GM23338 (cell line): ENCODE data around the gene ATAD1. TPM values are rescaled to one million over a fixed set of nuclear protein-coding genes. Genes with fewer than 3 reads are reported as not detected.

Source experiments
- ATAC-seq: fragments of 200-7000 bp; cut with Tn5 transposase; 3 replicates; pipeline ENCODE4 v1.9.1; 2020
- DNase-seq: peaks from one replicate; pipeline ENCODE4 v3.0.0-alpha.2; 2015; ENCODE audit warnings: low spot score
- H2AFZ ChIP-seq: fragments of 200-600 bp; sonication (generic); 2 replicates; pipeline ENCODE4 v1.8.0; 2016; ENCODE audit warnings: antibody characterized with exemption, mild to moderate bottlenecking, moderate library complexity
- H3F3A ChIP-seq: fragments of 200-600 bp; sonication (generic); replicated peaks from 2 replicates; pipeline ENCODE4 v1.8.0; 2017; ENCODE audit warnings: antibody characterized with exemption, mixed run types, low read depth
- H3K27ac ChIP-seq: fragments of 200-600 bp; sonication (generic); 2 replicates; pipeline ENCODE4 v1.6.1; 2016; ENCODE audit warnings: low read depth
- H3K27me3 ChIP-seq: fragments of 200-600 bp; sonication (generic); 2 replicates; pipeline ENCODE4 v1.8.0; 2016; ENCODE audit warnings: mild to moderate bottlenecking, mixed run types, moderate library complexity; ENCODE audit not compliant: insufficient read depth
- H3K36me3 ChIP-seq: fragments of 200-600 bp; sonication (generic); 2 replicates; pipeline ENCODE4 v1.8.0; 2016; ENCODE audit warnings: mild to moderate bottlenecking; ENCODE audit not compliant: insufficient read depth
- H3K4me1 ChIP-seq: fragments of 200-600 bp; sonication (generic); 2 replicates; pipeline ENCODE4 v1.8.0; 2016; ENCODE audit warnings: mild to moderate bottlenecking, moderate library complexity; ENCODE audit not compliant: insufficient read depth
- H3K4me2 ChIP-seq: fragments of 200-600 bp; sonication (generic); 2 replicates; pipeline ENCODE4 v1.7.1; 2017; ENCODE audit warnings: mixed run types
- H3K4me3 ChIP-seq: fragments of 200-600 bp; sonication (generic); 2 replicates; pipeline ENCODE4 v1.6.1; 2016; ENCODE audit warnings: mixed run types
- H3K79me2 ChIP-seq: fragments of 200-600 bp; sonication (generic); replicated peaks from 2 replicates; pipeline ENCODE4 v1.8.0; 2017; ENCODE audit warnings: mild to moderate bottlenecking; ENCODE audit not compliant: insufficient read depth
- H3K9me2 ChIP-seq: fragments of 200-600 bp; sonication (generic); 2 replicates; pipeline ENCODE4 v1.8.0; 2017; ENCODE audit not compliant: insufficient read depth
- H4K20me1 ChIP-seq: fragments of 200-600 bp; sonication (generic); replicated peaks from 2 replicates; pipeline ENCODE4 v1.8.0; 2017; ENCODE audit warnings: mild to moderate bottlenecking; ENCODE audit not compliant: insufficient read depth
- H3K27ac Mint-ChIP-seq: 2 replicates; pipeline ENCODE4 v1.8.0; 2020; ENCODE audit warnings: inconsistent platforms, mild to moderate bottlenecking, moderate library complexity, mixed read lengths
- H3K27me3 Mint-ChIP-seq: 3 replicates; pipeline ENCODE4 v1.8.0; 2022; ENCODE audit warnings: low read depth, mild to moderate bottlenecking, moderate library complexity, mixed read lengths, inconsistent platforms; ENCODE audit not compliant: insufficient read depth, poor library complexity
- H3K36me3 Mint-ChIP-seq: 3 replicates; pipeline ENCODE4 v1.8.0; 2021; ENCODE audit warnings: low read depth, mild to moderate bottlenecking, inconsistent platforms, moderate library complexity, mixed read lengths
- H3K4me1 Mint-ChIP-seq: 3 replicates; pipeline ENCODE4 v1.8.0; 2020; ENCODE audit warnings: mild to moderate bottlenecking, inconsistent platforms, mixed read lengths
- H3K4me3 Mint-ChIP-seq: 3 replicates; pipeline ENCODE4 v1.8.0; 2021; ENCODE audit warnings: moderate library complexity, mild to moderate bottlenecking, inconsistent platforms, mixed read lengths
- H3K9me3 Mint-ChIP-seq: 3 replicates; pipeline ENCODE4 v1.8.0; 2020; ENCODE audit warnings: moderate library complexity, mild to moderate bottlenecking, inconsistent platforms, mixed read lengths
- CREB1 ChIP-seq: fragments of 250-450 bp; sonication (Bioruptor Pico); IDR thresholded peaks from 2 replicates; pipeline ENCODE4 v1.5.0; 2020; ENCODE audit warnings: low read depth, mild to moderate bottlenecking, moderate library complexity
- CTCF ChIP-seq, 2 experiments: fragments of 200-600 bp in 1 of 2; sonication (generic) in 1 of 2; conservative IDR thresholded peaks; 2 replicates each; pipeline versions ENCODE4 v1.5.1 to v1.6.1; 2016 to 2017; ENCODE audit warnings: antibody characterized with exemption in 2 of 2, low read depth in 2 of 2, mild to moderate bottlenecking in 2 of 2, moderate library complexity in 1 of 2
- EZH2 ChIP-seq: fragments of 200-600 bp; sonication (generic); IDR thresholded peaks from one replicate; pipeline ENCODE4 v1.8.0; 2017; ENCODE audit warnings: antibody characterized with exemption, mild to moderate bottlenecking, low read depth; ENCODE audit not compliant: unreplicated experiment
- EZH2phosphoT487 ChIP-seq: fragments of 200-600 bp; sonication (generic); IDR thresholded peaks from one replicate; pipeline ENCODE4 v1.8.1; 2018; ENCODE audit warnings: antibody characterized with exemption; ENCODE audit not compliant: unreplicated experiment
- JUNB ChIP-seq: IDR thresholded peaks from one replicate; pipeline ENCODE4 v1.6.1; 2016; ENCODE audit warnings: antibody characterized with exemption; ENCODE audit not compliant: unreplicated experiment
- NANOG ChIP-seq: IDR thresholded peaks from 2 replicates; pipeline ENCODE4 v1.6.1; 2016; ENCODE audit warnings: antibody characterized with exemption, borderline replicate concordance
- POLR2AphosphoS5 ChIP-seq: IDR thresholded peaks from 2 replicates; pipeline ENCODE4 v1.6.1; 2016; ENCODE audit warnings: antibody characterized with exemption, low read depth
- REST ChIP-seq: IDR thresholded peaks from one replicate; pipeline ENCODE4 v1.6.1; 2018; ENCODE audit warnings: antibody characterized with exemption; ENCODE audit not compliant: unreplicated experiment
- STAT1 ChIP-seq: IDR thresholded peaks from one replicate; pipeline ENCODE4 v1.6.1; 2016; ENCODE audit warnings: antibody characterized with exemption; ENCODE audit not compliant: unreplicated experiment
- ZNF114 ChIP-seq: fragments of 250-450 bp; sonication (Bioruptor Pico); IDR thresholded peaks from 2 replicates; pipeline ENCODE4 v1.5.0; 2020; ENCODE audit warnings: mild to moderate bottlenecking, moderate library complexity
- ZNF331 ChIP-seq: fragments of 250-450 bp; sonication (Bioruptor Pico); IDR thresholded peaks from 2 replicates; pipeline ENCODE4 v1.5.0; 2020; ENCODE audit warnings: low read depth, mild to moderate bottlenecking, moderate library complexity
- polyA plus RNA-seq: library from polyadenylated mRNA; unstranded; fragments of >200 nt; fragmentation: Nextera tagmentation; extraction: Ambion mirVana; gene quantifications from 2 replicates; pipeline ENCODE4 v1.2.1, GENCODE V29; 2016
- total RNA-seq: library from RNA; depleted of rRNA; stranded (reverse); fragments of >200 nt; shearing (Covaris generic); gene quantifications from 2 replicates; pipeline ENCODE4 v1.2.3, GENCODE V29; 2014
- TF ChIP-seq, protein P1 (sequence below): fragments of 250-450 bp; sonication (Bioruptor Pico); IDR thresholded peaks from 2 replicates; pipeline ENCODE4 v1.5.0; 2020; ENCODE audit warnings: mild to moderate bottlenecking, moderate library complexity
- TF ChIP-seq, protein P2 (sequence below): IDR thresholded peaks from 2 replicates; pipeline ENCODE4 v1.6.1; 2016; ENCODE audit warnings: antibody characterized with exemption

Gene ATAD1
- total and polyA plus RNA-seq, 2 experiments from 2014 or later = 30.3 to 49.6 TPM

- Histone ChIP-seq H3K79me2 (no peaks in the 10 kb centered on the region; the same call in 1 of the 2 replicates), H3K4me2 (no peak overlapping the region), H3K27me3 (no peaks in the 10 kb centered on the region), H3K9me2 (no peaks in the 10 kb centered on the region), H3K4me3 (no peak overlapping the region), H2AFZ (no peak overlapping the region), H3K36me3 (no peaks in the 10 kb centered on the region), H4K20me1 (no peaks in the 10 kb centered on the region), H3K4me1 (peaks cover 26% of the 10 kb centered on the region), H3K27ac (no peak overlapping the region), H3F3A (0 out of 2 replicates have a peak, but pooled peaks cover 5% of the 10 kb centered on the region)
- Mint-ChIP-seq H3K4me3 (no peak overlapping the region), H3K4me1 (peaks cover 22% of the 10 kb centered on the region), H3K27me3 (no peaks in the 10 kb centered on the region), H3K27ac (no peak overlapping the region), H3K9me3 (no peaks in the 10 kb centered on the region), H3K36me3 (peaks cover 15% of the 10 kb centered on the region; the same call in 2 of the 3 replicates)
- ATAC-seq = no peak
- no peak for DNase-seq
- TF ChIP-seq POLR2AphosphoS5 (no peak), EZH2phosphoT487 (no peak), JUNB (no peak), NANOG (no peak), ZNF114 (no peak), EZH2 (no peak), CREB1 (no peak), STAT1 (no peak), ZNF331 (CRISPR knock-in tag) (no peak), CTCF (conservative IDR thresholded peaks at IDR 0.05; ENCODE audit: low read depth in 2 of 2) (no peak), REST (no peak)
- TF ChIP-seq, protein P1, sequence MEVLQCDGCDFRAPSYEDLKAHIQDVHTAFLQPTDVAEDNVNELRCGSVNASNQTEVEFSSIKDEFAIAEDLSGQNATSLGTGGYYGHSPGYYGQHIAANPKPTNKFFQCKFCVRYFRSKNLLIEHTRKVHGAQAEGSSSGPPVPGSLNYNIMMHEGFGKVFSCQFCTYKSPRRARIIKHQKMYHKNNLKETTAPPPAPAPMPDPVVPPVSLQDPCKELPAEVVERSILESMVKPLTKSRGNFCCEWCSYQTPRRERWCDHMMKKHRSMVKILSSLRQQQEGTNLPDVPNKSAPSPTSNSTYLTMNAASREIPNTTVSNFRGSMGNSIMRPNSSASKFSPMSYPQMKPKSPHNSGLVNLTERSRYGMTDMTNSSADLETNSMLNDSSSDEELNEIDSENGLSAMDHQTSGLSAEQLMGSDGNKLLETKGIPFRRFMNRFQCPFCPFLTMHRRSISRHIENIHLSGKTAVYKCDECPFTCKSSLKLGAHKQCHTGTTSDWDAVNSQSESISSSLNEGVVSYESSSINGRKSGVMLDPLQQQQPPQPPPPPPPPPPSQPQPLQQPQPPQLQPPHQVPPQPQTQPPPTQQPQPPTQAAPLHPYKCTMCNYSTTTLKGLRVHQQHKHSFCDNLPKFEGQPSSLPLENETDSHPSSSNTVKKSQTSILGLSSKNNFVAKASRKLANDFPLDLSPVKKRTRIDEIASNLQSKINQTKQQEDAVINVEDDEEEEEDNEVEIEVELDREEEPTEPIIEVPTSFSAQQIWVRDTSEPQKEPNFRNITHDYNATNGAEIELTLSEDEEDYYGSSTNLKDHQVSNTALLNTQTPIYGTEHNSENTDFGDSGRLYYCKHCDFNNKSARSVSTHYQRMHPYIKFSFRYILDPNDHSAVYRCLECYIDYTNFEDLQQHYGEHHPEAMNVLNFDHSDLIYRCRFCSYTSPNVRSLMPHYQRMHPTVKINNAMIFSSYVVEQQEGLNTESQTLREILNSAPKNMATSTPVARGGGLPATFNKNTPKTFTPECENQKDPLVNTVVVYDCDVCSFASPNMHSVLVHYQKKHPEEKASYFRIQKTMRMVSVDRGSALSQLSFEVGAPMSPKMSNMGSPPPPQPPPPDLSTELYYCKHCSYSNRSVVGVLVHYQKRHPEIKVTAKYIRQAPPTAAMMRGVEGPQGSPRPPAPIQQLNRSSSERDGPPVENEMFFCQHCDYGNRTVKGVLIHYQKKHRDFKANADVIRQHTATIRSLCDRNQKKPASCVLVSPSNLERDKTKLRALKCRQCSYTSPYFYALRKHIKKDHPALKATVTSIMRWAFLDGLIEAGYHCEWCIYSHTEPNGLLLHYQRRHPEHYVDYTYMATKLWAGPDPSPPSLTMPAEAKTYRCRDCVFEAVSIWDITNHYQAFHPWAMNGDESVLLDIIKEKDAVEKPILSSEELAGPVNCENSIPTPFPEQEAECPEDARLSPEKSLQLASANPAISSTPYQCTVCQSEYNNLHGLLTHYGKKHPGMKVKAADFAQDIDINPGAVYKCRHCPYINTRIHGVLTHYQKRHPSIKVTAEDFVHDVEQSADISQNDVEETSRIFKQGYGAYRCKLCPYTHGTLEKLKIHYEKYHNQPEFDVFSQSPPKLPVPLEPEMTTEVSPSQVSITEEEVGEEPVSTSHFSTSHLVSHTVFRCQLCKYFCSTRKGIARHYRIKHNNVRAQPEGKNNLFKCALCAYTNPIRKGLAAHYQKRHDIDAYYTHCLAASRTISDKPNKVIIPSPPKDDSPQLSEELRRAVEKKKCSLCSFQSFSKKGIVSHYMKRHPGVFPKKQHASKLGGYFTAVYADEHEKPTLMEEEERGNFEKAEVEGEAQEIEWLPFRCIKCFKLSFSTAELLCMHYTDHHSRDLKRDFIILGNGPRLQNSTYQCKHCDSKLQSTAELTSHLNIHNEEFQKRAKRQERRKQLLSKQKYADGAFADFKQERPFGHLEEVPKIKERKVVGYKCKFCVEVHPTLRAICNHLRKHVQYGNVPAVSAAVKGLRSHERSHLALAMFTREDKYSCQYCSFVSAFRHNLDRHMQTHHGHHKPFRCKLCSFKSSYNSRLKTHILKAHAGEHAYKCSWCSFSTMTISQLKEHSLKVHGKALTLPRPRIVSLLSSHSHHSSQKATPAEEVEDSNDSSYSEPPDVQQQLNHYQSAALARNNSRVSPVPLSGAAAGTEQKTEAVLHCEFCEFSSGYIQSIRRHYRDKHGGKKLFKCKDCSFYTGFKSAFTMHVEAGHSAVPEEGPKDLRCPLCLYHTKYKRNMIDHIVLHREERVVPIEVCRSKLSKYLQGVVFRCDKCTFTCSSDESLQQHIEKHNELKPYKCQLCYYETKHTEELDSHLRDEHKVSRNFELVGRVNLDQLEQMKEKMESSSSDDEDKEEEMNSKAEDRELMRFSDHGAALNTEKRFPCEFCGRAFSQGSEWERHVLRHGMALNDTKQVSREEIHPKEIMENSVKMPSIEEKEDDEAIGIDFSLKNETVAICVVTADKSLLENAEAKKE = no peak
- TF ChIP-seq, protein P2, sequence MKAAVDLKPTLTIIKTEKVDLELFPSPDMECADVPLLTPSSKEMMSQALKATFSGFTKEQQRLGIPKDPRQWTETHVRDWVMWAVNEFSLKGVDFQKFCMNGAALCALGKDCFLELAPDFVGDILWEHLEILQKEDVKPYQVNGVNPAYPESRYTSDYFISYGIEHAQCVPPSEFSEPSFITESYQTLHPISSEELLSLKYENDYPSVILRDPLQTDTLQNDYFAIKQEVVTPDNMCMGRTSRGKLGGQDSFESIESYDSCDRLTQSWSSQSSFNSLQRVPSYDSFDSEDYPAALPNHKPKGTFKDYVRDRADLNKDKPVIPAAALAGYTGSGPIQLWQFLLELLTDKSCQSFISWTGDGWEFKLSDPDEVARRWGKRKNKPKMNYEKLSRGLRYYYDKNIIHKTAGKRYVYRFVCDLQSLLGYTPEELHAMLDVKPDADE = no peak
Measured at GRCh38 chr10:87761153-87761552, 56.9 kb downstream of the ATAD1 start.
